HG03432 (cell line): ENCODE results near the gene TRIM47.

Source experiments
- ATAC-seq: cut with Tn5 transposase; IDR thresholded peaks from one replicate; pipeline ENCODE4 v1.9.1; 2021; ENCODE audit warnings: mild to moderate bottlenecking, moderate library complexity; ENCODE audit not compliant: unreplicated experiment

Gene TRIM47

DNA sequence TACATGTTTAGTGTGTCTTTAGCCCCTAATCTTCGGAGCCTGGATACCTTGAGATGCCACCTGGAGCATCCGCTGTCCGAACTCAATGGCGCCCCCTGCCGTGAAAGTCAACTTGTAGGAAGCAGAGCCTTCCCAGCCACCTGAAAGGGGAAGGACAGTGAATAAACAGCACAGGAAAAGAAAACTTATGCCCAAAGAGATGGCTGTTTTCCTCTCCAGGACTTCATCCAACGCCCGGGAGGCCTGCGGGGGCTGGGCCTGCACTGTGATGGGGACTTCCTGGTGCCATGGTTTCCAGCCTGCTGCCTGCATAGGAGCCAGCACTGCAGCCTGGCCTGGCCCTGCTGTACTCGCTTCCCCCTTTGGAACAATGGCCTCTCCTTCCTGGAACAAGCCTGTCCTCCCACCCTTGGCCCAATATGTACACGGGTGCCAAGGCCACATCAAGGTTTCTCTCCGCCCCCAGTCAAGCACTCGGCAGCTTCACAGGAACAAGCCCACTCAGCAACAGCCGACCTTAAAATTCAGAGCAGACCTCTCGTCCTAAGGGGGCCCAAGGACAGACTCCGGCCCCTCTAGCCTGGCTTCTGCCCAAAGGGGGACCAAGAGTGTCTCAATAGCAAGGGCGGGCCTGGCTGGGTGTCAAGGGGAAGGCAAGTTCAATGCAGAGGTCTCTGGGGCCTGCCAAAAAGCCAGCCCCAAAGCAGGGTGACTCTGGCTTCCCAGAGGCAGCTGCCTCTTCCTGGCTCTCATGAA is 29.7 kb downstream of the TRIM47 start:
- no peak for ATAC-seq

DNA sequence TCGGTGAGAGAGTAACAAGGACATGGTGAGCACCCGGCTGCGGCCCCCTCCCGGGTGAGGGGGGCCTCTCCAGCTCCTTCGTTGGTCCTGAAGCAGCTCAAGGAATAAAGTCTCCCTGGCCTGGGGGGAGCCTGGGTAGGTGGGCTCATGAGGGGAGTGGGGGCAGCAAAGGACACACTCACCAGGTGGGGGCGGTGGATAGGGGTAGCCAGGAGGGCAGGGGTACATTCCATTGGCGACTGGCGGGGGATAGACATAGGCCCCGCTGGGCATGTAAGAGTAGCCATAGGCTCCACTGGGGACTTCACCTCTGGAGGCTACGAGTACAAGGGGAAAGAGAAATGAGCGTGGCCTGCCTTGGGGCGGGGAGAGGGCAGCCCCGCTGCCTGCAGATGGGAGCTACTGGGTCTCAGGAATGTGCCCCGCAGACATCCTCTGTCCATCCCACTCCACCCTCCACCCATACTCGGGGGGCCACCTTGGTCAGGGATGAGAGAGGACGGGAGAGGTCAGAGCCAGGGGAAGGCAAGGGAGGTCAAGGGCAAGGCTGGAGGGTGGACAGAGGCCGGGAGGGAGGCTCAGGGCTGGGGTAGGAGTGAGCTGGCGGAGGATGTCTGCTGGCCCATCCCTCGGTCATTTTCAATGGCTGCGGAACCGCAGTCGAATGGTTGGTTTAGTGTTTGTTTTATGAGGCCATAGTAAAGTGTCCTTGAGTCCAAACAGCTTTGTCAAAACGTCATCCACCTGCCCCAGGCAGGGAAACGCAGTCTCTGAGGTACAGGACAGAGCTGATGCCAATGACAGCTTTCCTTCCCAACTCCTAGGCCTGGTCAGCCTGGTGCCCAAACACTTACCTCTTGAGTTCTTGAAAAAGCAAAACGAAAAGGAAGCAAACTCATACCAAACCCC is 30.5 kb downstream of the TRIM47 start:
- ATAC-seq: no peak

DNA sequence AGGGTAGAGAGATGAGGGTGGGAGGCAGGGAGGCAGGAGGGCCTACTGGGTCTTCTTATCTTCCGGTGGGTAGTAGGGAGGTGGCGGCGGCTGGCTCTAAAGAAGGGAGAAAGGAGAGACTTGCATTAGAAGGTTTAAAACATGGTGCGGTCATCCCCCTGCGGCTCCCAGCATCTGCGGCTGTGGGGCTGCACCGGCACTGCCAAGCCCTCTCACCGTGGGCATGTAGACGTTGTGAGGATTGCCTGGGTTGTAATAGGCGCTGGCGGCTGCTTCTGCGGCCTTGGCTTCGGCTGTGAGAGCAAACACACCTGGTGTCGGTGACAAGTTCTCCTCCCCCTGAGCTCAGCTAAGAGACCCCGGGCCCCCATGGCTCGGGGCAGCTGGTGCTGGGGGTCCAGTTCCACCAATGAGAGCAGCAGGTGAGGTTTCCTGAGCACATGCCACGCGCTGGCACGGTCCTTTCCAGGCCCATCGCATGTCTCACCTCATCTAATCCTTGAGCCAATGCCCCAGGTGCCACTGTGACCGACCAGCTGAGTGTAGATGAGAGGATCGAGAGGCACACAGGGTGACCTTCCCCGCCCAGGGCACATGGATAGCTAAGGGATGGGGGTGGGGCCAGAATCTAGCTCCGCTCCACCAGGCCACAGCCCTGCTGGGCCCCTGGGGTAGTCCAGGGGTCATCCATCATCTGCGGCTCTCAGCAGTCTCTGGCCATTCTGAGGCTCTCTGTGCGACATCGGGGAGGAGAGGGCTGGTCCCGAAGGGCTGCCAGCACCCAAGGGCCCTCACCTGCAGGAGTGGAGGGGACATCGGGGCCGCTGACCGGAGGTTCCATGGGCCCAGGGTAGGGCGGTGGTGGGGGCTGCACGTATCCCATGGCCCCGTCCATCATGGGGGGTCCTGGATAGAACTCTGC is 31.4 kb downstream of the TRIM47 start:
- ATAC-seq: no peak

DNA sequence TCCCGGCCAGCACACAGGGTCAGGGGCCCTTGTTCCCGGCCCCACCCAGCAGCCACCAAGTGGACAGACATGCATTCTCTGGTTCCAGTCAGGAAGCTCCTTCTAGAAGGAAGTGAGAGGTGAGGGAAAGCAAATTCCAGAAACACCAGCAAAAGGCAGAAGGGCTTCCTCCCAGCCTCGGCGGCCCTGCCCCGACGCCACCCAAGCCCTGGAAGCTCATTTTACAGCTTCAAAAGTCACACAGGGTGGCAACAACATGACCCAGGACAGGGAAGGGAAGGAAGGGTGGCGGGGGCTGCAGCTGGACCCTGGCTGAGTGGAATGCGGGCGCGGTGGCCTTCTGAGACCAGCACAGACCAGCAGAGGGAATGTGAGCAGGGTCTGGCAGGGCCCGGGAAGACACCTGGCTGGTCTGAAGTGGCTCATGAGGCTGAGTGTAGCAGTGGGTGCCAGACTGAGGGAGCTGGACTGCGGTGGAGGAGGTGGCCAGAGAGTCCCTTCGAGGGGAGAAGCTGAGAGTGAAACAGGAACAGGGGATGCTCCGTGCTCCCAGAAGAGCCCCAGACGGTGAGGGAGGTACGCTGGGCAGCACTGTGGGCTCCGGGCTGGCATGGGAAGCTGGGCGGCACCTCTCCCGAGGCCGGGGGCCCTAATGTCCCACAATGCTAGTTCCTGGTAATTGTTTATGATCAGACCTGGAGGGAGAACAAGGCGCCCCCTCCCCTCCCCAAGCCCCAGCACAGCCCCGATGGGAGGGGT is 32.3 kb downstream of the TRIM47 start:
- no peak for ATAC-seq

DNA sequence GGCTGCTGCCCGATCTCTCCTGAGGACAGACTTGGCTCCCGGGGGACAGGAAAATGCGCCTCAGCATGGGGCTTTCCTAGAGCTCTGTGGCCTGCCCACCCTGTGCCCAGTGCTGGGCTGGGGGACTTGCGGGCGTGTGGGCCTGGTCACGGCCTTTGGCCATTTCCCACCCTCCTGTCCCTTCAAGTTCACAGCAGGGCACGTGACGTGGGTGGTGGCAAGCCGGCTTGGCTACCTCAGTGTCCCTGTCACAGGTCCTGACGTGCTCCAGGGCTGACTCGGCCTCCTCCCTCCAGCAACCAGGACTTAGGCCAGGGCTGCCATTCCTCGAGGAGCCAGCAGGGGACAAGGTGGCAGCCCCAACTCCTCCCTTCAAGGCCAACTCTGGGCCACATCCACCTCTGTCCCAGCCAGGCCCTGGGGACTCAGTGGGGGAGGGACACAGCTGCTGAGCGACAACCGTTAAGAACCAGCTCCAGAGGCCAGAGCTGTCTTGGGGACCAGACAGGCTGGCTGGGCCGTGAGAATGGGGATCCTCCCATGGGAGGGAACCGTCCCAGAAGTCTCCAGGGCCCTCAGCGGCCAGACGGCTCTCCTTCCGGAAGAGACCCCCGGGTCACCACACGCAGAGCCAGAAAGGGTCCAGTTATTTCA is 33.2 kb downstream of the TRIM47 start:
- peak; percentile 78 for ATAC-seq

DNA sequence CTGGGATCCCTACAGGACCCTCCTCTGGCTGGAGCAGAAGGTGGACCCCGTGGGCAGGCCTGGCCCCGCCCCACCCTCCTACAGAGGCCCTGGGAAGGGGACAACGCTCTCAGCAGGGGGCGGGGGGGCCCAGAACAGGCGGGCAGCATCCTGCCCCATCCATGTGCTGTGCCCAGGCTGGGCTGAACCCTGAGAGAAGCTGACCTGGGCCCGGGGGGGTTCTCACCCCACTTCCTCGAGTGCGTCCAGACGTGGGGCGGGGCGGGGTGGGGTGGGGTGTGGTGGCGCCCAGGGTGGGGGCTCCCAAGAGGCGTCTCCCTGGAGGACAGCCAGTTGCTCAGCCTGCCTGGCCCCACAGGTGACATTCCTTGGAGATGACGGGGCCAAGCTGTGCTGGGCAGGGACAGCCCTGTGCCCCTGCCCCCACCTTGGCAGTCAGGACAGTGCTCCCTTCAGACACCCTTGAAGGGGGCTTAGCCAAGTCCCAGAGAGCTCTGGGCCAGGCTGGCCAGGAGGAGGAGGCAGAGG is 33.8 kb downstream of the TRIM47 start:
- peak; percentile 15 for ATAC-seq

DNA sequence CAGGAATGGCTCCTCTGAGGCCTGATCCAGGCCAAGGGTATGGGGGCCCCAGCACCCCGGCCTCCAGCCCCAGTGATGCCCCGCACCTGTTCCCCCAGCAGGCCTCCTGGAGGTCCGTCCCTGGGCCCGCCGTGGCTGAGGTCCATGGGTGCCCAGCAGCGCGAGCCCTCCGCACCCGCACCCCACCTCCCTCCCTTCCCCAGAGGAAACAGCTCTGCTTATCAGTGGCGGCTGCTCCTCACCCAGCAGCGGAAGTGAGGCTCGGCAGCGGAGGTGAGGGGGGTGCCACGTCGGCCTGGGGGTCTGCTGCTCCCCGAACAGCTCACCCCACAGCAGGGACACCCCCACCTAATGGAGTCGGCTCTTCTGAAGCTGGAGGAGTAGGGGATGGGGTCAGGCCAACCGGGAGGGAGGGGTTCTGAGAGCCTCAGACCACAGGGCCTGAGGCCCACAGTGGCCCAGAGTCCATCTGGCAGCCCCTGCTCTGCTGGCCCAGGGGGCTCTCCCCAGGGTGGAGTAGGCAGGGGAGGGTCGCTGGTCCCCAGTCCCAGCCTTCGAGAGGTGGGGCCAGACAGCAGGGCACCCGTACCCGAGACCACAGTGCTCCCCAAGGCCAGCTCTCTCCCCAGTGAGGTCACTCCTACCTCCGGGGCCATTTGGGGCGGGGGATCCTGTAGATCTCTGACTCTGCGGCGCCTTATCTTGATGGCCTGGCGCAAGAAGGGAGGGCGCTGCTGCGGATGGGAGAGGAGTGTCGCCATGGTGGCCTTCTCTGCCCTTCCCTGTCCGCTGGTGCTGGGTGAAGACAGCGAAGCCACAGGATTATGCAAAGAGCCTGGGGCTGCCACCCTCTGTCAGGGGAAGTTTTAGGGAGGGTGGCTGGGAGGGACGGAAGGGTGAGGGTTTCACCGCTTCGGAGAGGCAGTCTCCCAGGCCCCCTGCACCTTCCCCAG is 34.5 kb downstream of the TRIM47 start, which contains the start of gene UNC13D:
UNC13D (minus strand) TSS at position 828 of the 953 bp plus-strand sequence; CDS start at position 761, 67 bp downstream.
- ATAC-seq: peak; percentile 28

DNA sequence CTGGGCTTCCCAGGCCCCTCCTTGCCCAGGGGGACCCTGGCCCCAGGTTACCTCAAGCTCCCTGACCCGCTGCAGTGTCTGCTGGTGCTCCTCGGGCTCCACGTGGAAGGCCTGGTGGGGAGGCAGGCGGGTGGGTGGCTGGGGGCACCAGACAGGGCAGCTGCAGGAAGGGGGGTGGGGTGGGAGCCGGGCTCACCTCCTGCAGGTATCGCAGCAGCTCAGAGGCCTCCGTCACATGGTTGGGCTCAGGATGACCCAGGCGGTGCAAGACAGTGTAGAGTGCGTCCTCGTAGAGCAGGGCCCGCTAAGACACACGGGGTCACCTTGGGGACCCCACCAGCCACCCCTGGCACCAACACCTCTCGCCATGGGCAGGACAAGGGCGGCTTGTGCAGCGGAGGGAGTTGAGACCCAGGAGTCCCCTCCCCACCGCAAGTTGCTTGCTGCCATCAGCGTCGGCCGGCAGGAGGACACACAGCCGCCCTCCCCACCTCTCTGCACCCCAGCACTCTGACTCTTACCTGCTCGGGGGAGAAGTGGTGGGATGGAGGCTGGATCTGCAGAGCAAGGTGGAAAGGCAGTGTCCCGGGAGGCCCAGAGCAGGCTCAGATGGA is 35.3 kb downstream of the TRIM47 start:
- no peak for ATAC-seq

DNA sequence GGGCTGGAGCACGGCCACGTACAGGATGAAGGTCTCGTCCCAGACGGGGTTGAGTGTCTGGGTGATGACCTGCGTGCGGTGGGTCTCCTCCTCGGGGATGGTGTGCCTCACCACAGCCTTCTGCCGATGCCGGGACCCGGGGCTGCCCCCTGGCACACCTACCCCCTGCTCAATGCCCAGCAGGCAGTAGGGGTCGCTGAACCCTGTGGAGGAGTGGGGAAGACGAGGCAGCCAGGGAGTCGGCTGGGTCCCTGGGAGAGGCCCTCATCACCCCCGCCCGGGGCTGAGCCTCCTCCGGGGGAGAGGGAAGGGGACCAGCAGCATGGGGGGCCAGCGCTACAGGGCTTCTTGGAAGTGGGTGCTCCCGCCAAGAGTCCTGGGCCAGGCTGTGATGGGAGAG is 36.0 kb downstream of the TRIM47 start:
- ATAC-seq: no peak

DNA sequence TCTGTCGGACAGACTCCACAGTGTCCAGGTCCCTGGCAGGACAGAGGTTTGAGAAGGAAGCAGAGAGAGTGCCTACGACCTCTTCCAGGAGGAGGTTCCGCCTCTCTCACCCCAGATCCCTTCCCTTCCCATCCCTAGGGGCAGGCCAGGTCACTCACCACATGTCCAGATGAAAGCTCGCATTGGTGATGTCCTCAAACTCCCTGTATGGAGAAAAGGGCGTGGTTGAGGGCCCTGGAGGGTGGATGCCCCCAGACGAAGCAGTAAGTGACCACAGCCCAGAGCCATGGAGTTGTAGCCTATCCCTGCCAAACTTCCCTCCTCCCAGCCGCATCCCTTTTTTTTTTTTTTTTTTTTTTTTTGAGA is 37.6 kb downstream of the TRIM47 start:
- no peak for ATAC-seq

DNA sequence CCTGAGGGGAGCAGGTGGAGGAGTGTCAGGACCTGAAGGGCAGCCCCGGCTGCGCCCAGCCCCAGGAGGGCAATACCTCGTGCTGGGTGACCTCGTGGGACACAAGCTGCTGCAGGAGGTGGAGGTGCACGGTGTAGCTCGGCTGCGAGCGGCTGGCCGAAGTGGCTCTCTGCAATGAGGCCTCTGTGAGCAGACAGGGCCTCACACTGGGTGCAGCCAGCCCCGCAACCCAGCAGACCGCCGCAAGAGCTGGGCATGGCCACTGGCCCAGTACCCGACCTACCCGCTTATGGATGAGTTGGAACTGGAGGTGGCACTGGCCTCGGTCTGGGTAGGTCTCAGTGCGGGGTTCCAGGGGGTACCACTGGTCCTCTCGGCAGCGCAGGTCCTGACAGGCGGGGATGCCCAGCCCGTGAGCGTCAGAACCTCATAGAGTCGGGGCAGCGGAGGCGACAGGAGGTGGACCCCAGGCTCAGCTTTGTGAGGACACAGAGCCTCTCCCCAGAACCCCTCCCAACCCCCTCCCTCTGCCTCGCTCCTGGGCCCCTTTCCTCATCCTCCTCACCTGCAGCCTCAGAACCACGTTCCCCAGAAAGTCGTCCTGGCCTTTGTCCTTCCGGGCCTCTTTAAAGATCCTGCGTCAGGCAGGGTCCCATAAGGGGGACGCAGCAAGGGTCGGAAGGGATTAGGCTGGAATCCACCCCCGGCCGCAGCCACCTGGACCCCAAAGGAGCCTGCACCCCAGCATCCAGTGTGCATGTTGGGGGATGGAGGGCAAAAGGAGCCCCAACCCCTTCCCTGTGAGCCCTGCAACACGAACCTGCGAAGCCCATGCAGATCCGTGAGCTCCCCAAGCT is 38.2 kb downstream of the TRIM47 start:
- no peak for ATAC-seq

DNA sequence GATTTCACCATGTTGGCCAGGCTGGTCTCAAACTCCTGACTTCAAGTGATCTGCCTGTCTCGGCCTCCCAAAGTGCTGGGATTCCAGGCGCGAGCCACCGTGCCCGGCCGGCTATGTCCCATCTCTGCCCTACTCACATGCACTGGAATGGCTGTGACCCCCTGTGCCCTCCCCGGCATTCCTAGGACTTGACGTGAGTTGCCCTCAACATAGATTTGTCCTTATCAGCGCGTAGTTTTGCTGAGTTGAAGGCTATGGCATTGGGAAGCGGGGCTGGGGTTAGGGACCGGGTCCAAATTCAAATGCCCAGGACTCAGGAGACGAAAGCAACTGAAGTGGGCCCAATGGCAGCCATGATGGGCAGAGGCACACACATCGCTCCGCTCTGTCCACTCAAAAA is 40.0 kb downstream of the TRIM47 start:
- ATAC-seq: no peak

DNA sequence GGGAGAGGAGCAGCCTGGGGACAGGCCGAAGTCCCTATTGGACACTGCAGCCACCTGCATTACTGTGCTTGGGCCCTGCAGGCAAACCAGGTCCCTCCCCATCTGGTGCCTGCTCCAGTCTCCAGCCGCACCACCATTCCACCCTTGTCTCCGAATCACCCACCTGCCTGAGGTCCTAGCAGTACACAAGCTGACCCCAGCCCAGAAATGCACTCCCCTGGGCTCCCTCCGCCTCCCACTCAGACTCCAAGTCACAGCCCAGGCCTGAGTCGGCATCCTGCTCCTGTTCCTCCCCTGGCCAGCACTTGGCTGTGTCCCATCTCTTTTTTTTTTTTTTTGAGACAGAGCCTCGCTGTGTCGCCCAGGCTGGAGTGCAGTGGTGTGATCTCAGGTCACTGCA is 40.5 kb downstream of the TRIM47 start:
- ATAC-seq: no peak

DNA sequence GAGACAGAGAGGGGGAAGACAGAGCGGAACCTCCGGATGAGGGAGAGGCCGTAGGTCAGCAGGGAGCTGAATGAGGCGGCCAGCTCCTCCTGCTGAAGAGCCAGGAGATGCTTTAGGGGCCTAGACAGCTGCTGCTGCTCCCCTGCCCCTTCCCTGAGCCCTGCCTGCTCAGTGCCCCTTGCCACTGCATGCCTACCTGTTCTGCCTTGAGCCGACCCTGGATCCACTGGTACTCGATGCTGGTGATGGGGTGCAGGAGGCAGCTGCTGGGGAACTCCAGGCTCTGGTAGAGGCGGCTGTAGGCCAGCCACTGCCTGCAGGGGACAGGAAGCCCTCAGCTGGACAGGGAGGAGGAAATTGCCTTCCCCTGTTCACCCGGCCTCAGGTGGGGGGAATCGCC is 41.8 kb downstream of the TRIM47 start:
- no peak for ATAC-seq

DNA sequence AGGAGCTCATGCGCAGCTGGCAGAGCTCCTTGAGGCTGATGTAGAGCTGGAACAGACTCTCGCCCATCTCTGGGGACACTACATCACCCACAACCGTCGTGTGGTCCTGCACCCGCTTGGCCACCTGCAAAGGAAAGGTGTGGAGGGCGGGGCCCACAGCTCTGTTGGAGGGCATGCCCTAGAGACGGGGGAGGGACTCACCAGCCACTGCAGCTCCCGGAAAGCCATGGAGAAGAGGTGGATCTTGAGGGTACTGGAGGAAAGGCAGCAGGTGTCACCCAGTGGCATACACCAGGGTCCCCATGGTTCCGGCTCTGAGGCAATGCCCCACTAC is 42.8 kb downstream of the TRIM47 start:
- no peak for ATAC-seq

DNA sequence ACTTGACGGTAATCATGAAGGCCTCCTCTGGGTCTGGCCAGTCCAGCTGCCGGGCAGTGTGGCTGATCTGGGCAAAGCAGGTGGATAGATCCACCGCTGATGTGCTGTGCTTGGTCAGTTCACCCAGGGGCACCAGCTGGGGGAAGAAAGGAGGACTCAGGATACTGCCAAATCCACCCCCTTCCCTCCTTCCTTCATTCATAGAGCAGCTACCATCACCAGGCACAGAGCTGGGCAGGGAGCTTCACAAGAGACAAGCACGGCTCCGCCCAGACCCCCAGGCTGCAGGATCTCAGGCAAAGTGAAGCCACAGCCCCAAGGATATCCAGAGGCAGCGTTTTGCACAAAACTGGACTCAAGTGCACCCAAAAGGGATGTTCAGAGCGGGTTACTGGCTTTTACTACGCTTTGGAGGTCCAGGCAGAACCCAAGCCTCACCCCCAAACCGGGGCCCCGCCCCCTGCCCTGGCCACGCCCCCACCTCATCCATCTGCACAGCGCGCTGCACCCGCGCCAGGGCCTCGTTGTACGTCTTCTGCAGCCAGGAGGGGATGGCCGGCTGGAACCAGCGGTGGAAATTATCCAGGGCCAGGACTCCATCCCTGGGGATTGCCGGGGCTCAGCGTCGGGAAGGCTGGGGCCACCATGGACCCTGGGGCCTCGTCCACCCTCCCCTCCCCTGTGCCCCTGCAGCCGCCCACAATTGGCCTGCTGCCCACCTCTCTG is 43.3 kb downstream of the TRIM47 start:
- no peak for ATAC-seq
